Measurements from ENCODE around the gene GPRC5C. TPM values are rescaled to one million over a fixed set of nuclear protein-coding genes. Genes with fewer than 3 reads are reported as not detected.

GPRC5C gene
- total RNA-seq, 1 experiment from 2014 or later: 83.2 TPM

GRCh38 chr17:74454197-74455024 is 22.5 kb downstream of the GPRC5C start:
- peak overlapping the region; percentile 22 for H3K27ac Mint-ChIP-seq (ENCODE audit: unreplicated experiment)
- H3K4me3 Mint-ChIP-seq (ENCODE audit: unreplicated experiment): peak overlapping the region; percentile 63
- DNase-seq: peak in 1 of 2 experiments; percentile 94
- Histone ChIP-seq H3K27me3 (replicated peaks; ENCODE audit: control insufficient read depth, insufficient read depth, low read length) (no peaks in the 10 kb centered on the region), H3K4me1 (peaks cover 16% of the 10 kb centered on the region), H3K36me3 (ENCODE audit: control insufficient read depth, insufficient read depth, low read length) (no peaks in the 10 kb centered on the region), H3K9me3 (no peaks in the 10 kb centered on the region), H3K4me3 (ENCODE audit: low read depth, low read length) (peak overlapping the region; percentile 42)
- H3K4me1 Mint-ChIP-seq (ENCODE audit: low read depth, unreplicated experiment): peaks cover 8% of the 10 kb centered on the region
- TF ChIP-seq CTCF (IDR thresholded peaks at IDR 0.05; ENCODE audit: insufficient read depth in 1 of 2, low read depth in 1 of 2, low read length in 1 of 2, severe bottlenecking in 1 of 2, unreplicated experiment in 1 of 2): no peak
- H3K9me3 Mint-ChIP-seq (ENCODE audit: unreplicated experiment): no peaks in the 10 kb centered on the region
- H3K36me3 Mint-ChIP-seq (ENCODE audit: insufficient read depth, unreplicated experiment): no peaks in the 10 kb centered on the region
- TSS peak; percentile 64 for BruUV-seq (replicated peaks)
- intact Hi-C loops (cut with micrococcal nuclease; ENCODE audit: unreplicated experiment): loop anchor here (2.0 kb wide), 1 partner anchor 22 kb away; the partner anchor contains the start of gene GPRC5C
- H3K27me3 Mint-ChIP-seq (ENCODE audit: insufficient read depth, unreplicated experiment): no peaks in the 10 kb centered on the region
- CTCF ChIA-PET: interaction anchor here (0.5 to 9.4 kb wide), 16 partner anchors 9 to 419 kb away, joined by 3 to 110 read pairs (median 7); partner anchors contain the start of gene GPR142
- POLR2A ChIA-PET: interaction anchor here (0.6 to 1.5 kb wide), 4 partner anchors 21 to 101 kb away, joined by 3 to 7 read pairs (median 6); no protein-coding TSS in a partner anchor

- BruUV-seq (replicated peaks): no TSS peak
- POLR2A ChIA-PET: no interaction called here
- no peak for DNase-seq
- TF ChIP-seq CTCF (IDR thresholded peaks at IDR 0.05; ENCODE audit: insufficient read depth in 1 of 2, low read depth in 1 of 2, low read length in 1 of 2, severe bottlenecking in 1 of 2, unreplicated experiment in 1 of 2): no peak
- Mint-ChIP-seq H3K9me3 (ENCODE audit: unreplicated experiment) (no peaks in the 10 kb centered on the region), H3K4me1 (ENCODE audit: low read depth, unreplicated experiment) (peaks cover 8% of the 10 kb centered on the region), H3K27me3 (ENCODE audit: insufficient read depth, unreplicated experiment) (no peaks in the 10 kb centered on the region), H3K4me3 (ENCODE audit: unreplicated experiment) (peak overlapping the region; percentile 63), H3K27ac (ENCODE audit: unreplicated experiment) (no peak overlapping the region), H3K36me3 (ENCODE audit: insufficient read depth, unreplicated experiment) (no peaks in the 10 kb centered on the region)
- CTCF ChIA-PET: interaction anchor here (0.6 to 9.4 kb wide), 10 partner anchors 10 to 87 kb away, joined by 3 to 110 read pairs (median 6); partner anchors contain the start of gene GPR142
- no peaks in the 10 kb centered on the region for H3K36me3 ChIP-seq (ENCODE audit: control insufficient read depth, insufficient read depth, low read length)
- H3K4me1 ChIP-seq: peaks cover 16% of the 10 kb centered on the region
- H3K27me3 ChIP-seq (replicated peaks; ENCODE audit: control insufficient read depth, insufficient read depth, low read length): no peaks in the 10 kb centered on the region
- H3K9me3 ChIP-seq: no peaks in the 10 kb centered on the region
- H3K4me3 ChIP-seq (ENCODE audit: low read depth, low read length): no peak overlapping the region
- intact Hi-C loops (cut with micrococcal nuclease; ENCODE audit: unreplicated experiment): loop anchor here (2.0 kb wide), 1 partner anchor 22 kb away; the partner anchor contains the start of gene GPRC5C
Observed at GRCh38 chr17:74455025-74455545, 23.2 kb downstream of the GPRC5C start.

GRCh38 chr17:74455821-74456220 is 23.9 kb downstream of the GPRC5C start:
- Histone ChIP-seq H3K36me3 (ENCODE audit: control insufficient read depth, insufficient read depth, low read length) (no peaks in the 10 kb centered on the region), H3K4me1 (peaks cover 16% of the 10 kb centered on the region), H3K9me3 (no peaks in the 10 kb centered on the region), H3K27me3 (replicated peaks; ENCODE audit: control insufficient read depth, insufficient read depth, low read length) (no peaks in the 10 kb centered on the region), H3K4me3 (ENCODE audit: low read depth, low read length) (no peak overlapping the region)
- no TSS peak for BruUV-seq (replicated peaks)
- H3K4me3 Mint-ChIP-seq (ENCODE audit: unreplicated experiment): peak overlapping the region; percentile 1
- H3K27me3 Mint-ChIP-seq (ENCODE audit: insufficient read depth, unreplicated experiment): no peaks in the 10 kb centered on the region
- H3K36me3 Mint-ChIP-seq (ENCODE audit: insufficient read depth, unreplicated experiment): no peaks in the 10 kb centered on the region
- no peak for TF ChIP-seq CTCF (IDR thresholded peaks at IDR 0.05; ENCODE audit: insufficient read depth in 1 of 2, low read depth in 1 of 2, low read length in 1 of 2, severe bottlenecking in 1 of 2, unreplicated experiment in 1 of 2)
- CTCF ChIA-PET: interaction anchor here (0.9 to 9.4 kb wide), 6 partner anchors 27 to 87 kb away, joined by 3 to 110 read pairs (median 14); partner anchors contain the start of gene GPR142
- no peak overlapping the region for H3K27ac Mint-ChIP-seq (ENCODE audit: unreplicated experiment)
- no peak for DNase-seq
- H3K4me1 Mint-ChIP-seq (ENCODE audit: low read depth, unreplicated experiment): peaks cover 8% of the 10 kb centered on the region
- POLR2A ChIA-PET: no interaction called here
- no peaks in the 10 kb centered on the region for H3K9me3 Mint-ChIP-seq (ENCODE audit: unreplicated experiment)
- intact Hi-C loops (cut with micrococcal nuclease; ENCODE audit: unreplicated experiment): loop anchor here (2.0 kb wide), 1 partner anchor 23 kb away; the partner anchor contains the start of gene GPRC5C

All from Caco-2 (cell line).